HG03045 (cell line): Measurements from ENCODE around the gene HNRNPA1.

Experiments used
- ATAC-seq: cut with Tn5 transposase; IDR thresholded peaks from one replicate; pipeline ENCODE4 v1.9.1; 2021; ENCODE audit warnings: mild to moderate bottlenecking, moderate library complexity; ENCODE audit not compliant: unreplicated experiment

The HNRNPA1 gene

GRCh38 chr12:54333420-54334034 lies 53.0 kb downstream of the HNRNPA1 start:
- no peak for ATAC-seq
